GM23248 (cell line): ENCODE measurements around the gene MGMT. TPM values are rescaled to one million over a fixed set of nuclear protein-coding genes. Genes with fewer than 3 reads are reported as not detected.

ENCODE experiments used
- DNase-seq: peaks from one replicate; pipeline ENCODE4 v3.0.0-alpha.2; 2015
- H2AFZ ChIP-seq: fragments of 200-600 bp; sonication (generic); 2 replicates; pipeline ENCODE4 v1.6.1; 2016; ENCODE audit warnings: antibody characterized with exemption
- H3F3A ChIP-seq: fragments of 200-600 bp; sonication (generic); 2 replicates; pipeline ENCODE4 v1.6.1; 2016; ENCODE audit warnings: mild to moderate bottlenecking, antibody characterized with exemption, mixed run types; ENCODE audit not compliant: insufficient read depth
- H3K27ac ChIP-seq: fragments of 200-600 bp; sonication (generic); 2 replicates; pipeline ENCODE4 v1.5.1; 2016; ENCODE audit warnings: mild to moderate bottlenecking
- H3K27me3 ChIP-seq: fragments of 200-600 bp; sonication (generic); replicated peaks from 2 replicates; pipeline ENCODE4 v1.6.1; 2016; ENCODE audit warnings: mild to moderate bottlenecking; ENCODE audit not compliant: insufficient read depth
- H3K36me3 ChIP-seq: fragments of 200-600 bp; sonication (generic); 2 replicates; pipeline ENCODE4 v1.6.1; 2016; ENCODE audit warnings: low read depth, mild to moderate bottlenecking
- H3K4me1 ChIP-seq: fragments of 200-600 bp; sonication (generic); 2 replicates; pipeline ENCODE4 v1.6.1; 2016; ENCODE audit warnings: mild to moderate bottlenecking; ENCODE audit not compliant: insufficient read depth
- H3K4me2 ChIP-seq: fragments of 200-600 bp; sonication (generic); one replicate; pipeline ENCODE4 v1.6.1; 2016; ENCODE audit warnings: mild to moderate bottlenecking; ENCODE audit not compliant: unreplicated experiment
- H3K4me3 ChIP-seq: fragments of 200-600 bp; sonication (generic); 2 replicates; pipeline ENCODE4 v1.5.1; 2016; ENCODE audit warnings: mild to moderate bottlenecking
- H3K79me2 ChIP-seq: fragments of 200-600 bp; sonication (generic); 2 replicates; pipeline ENCODE4 v1.6.1; 2016; ENCODE audit warnings: mild to moderate bottlenecking; ENCODE audit not compliant: insufficient read depth
- H3K9ac ChIP-seq: fragments of 200-600 bp; sonication (generic); 2 replicates; pipeline ENCODE4 v1.6.1; 2016; ENCODE audit warnings: mild to moderate bottlenecking
- H3K9me2 ChIP-seq: fragments of 200-600 bp; sonication (generic); 2 replicates; pipeline ENCODE4 v1.6.1; 2016; ENCODE audit warnings: mixed run types, mild to moderate bottlenecking, moderate library complexity; ENCODE audit not compliant: insufficient read depth
- H3K9me3 ChIP-seq: fragments of 200-600 bp; sonication (generic); one replicate; pipeline ENCODE4 v1.6.1; 2017; ENCODE audit warnings: low read depth
- H4K20me1 ChIP-seq: fragments of 200-600 bp; sonication (generic); 2 replicates; pipeline ENCODE4 v1.6.0; 2016; ENCODE audit not compliant: insufficient read depth
- EZH2 ChIP-seq: fragments of 200-600 bp; sonication (generic); IDR thresholded peaks from 2 replicates; pipeline ENCODE4 v1.6.1; 2018; ENCODE audit warnings: antibody characterized with exemption, mild to moderate bottlenecking; ENCODE audit not compliant: insufficient read depth, poor library complexity, severe bottlenecking
- EZH2phosphoT487 ChIP-seq: fragments of 200-600 bp; sonication (generic); IDR thresholded peaks from 2 replicates; pipeline ENCODE4 v1.6.1; 2018; ENCODE audit warnings: antibody characterized with exemption, moderate library complexity, mild to moderate bottlenecking, low read depth; ENCODE audit not compliant: insufficient read depth
- WGBS, 2 experiments: methylation state at CpG; one replicate each; pipeline ENCODE4 v1.1.6; 2015 to 2017; ENCODE audit warnings: low lambda C conversion rate in 2 of 2, low coverage in 1 of 2; ENCODE audit errors: missing lambda C conversion rate in 2 of 2; 5-methylcytosine and 5-hydroxymethylcytosine counted together
- in situ Hi-C: fragments of 300-500 bp; cut with MboI; formaldehyde crosslinking; loops from 2 replicates; pipeline ENCODE4 v1.15.0; 2020
- polyA plus RNA-seq: library from polyadenylated mRNA; unstranded; fragments of >200 nt; fragmentation: Nextera tagmentation; extraction: Ambion mirVana; gene quantifications from 2 replicates; pipeline ENCODE4 v1.2.1, GENCODE V29; 2016
- total RNA-seq: library from RNA; depleted of rRNA; stranded (reverse); fragments of >200 nt; shearing (Covaris generic); gene quantifications from 2 replicates; pipeline ENCODE4 v1.2.3, GENCODE V29; 2014

MGMT gene
- total and polyA plus RNA-seq, 2 experiments from 2014 or later = 28.5 to 35.1 TPM

DNA sequence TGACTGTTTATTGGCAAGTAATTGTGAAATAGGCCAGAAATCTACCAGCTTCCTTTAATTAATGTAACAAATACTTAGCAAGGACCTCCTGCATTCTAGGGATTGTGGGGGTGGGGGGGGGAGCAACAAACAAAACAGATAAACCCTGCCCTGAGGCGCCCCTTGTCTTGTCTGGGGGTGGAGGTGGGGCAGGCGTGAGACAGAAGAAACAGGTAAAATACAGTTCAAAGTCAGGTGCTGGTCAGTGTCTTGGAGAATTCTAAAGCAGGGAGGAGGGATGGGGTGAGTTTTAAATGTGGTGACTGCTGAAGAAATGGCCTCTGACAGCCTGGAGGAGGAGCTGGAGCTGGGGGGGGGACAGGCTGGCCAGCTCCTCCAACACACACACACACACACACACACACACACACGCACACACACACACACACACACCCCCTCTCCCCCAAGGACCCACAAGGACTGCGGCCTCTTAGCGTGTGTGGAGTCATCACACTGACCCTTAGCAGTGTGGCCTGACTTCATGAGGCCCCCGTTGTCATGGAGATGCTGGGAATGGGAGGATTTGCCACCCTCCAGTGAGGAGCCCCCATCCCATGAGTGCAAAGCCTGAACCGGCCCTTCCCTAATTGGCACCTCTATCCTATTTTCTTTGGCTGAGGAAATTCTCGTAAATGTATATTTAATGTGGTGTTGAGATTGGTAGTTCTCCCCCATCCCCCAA lies 190.4 kb downstream of the MGMT start:
- TF ChIP-seq EZH2phosphoT487 (no peak), EZH2 (no peak)
- WGBS, 2 experiments = 82 to 85% methylated on average over 8 of the region's 8 CpGs

DNA sequence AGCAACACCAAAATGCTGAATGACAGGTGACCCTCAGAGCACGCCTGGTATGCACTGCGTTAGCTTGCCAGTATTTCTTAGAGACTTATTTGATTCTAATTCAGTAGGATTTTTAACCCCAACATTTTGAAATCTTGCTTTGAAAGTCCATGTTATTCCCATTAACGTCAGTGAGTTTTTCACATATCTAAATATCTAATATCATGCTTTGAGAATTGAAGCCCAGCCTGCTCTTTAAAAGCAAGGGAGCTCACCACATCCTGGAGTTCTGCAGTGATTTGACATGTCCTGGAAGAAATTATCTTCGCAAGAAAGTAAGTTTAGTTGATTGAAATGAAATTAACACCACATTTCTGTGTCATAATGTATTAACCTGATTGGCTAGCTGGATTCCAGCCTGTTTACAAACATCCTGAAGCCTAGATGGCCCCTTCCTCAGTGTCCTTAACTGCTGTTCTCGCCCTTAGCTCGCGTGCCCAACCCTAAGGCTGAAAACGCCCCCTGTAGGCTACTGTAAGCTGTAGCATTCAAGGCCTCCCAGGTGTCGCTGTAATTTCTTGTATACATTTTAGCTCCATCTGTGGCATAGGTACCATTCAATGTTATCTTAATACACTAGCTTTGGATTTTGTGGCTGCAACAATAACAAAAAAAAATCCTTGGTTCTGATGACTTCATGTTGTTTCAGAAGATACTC lies 191.5 kb downstream of the MGMT start:
- Histone ChIP-seq H3K9me2 (no peaks in the 10 kb centered on the region), H3F3A (no peaks in the 10 kb centered on the region), H2AFZ (no peak overlapping the region), H3K36me3 (no peaks in the 10 kb centered on the region), H3K27ac (no peak overlapping the region), H4K20me1 (no peaks in the 10 kb centered on the region), H3K4me1 (0 out of 2 replicates have a peak, but pooled peaks cover 3% of the 10 kb centered on the region), H3K9me3 (no peaks in the 10 kb centered on the region), H3K79me2 (no peaks in the 10 kb centered on the region), H3K9ac (no peak overlapping the region), H3K4me2 (no peak overlapping the region), H3K27me3 (no peaks in the 10 kb centered on the region), H3K4me3 (no peak overlapping the region)
- TF ChIP-seq EZH2phosphoT487 (no peak), EZH2 (no peak)
- 78 to 83% methylated on average over 9 of the region's 9 CpGs for WGBS, 2 experiments
- DNase-seq = peak; percentile 24
- in situ Hi-C loops = no loop called here

More for the DNA sequence above, 190.4 kb downstream of the MGMT start:
- no peak overlapping the region for H3K27ac ChIP-seq
- no peak overlapping the region for H3K4me2 ChIP-seq
- H3K4me3 ChIP-seq = no peak overlapping the region
- H3K36me3 ChIP-seq = no peaks in the 10 kb centered on the region
- no peaks in the 10 kb centered on the region for H3K9me3 ChIP-seq
- no peaks in the 10 kb centered on the region for H4K20me1 ChIP-seq
- no peak for DNase-seq
- no peaks in the 10 kb centered on the region for H3K9me2 ChIP-seq
- no peaks in the 10 kb centered on the region for H3F3A ChIP-seq
- H3K27me3 ChIP-seq = no peaks in the 10 kb centered on the region
- H3K4me1 ChIP-seq = 0 out of 2 replicates have a peak, but pooled peaks cover 3% of the 10 kb centered on the region
- no peaks in the 10 kb centered on the region for H3K79me2 ChIP-seq
- in situ Hi-C loops = no loop called here
- H3K9ac ChIP-seq = no peak overlapping the region
- no peak overlapping the region for H2AFZ ChIP-seq

DNA sequence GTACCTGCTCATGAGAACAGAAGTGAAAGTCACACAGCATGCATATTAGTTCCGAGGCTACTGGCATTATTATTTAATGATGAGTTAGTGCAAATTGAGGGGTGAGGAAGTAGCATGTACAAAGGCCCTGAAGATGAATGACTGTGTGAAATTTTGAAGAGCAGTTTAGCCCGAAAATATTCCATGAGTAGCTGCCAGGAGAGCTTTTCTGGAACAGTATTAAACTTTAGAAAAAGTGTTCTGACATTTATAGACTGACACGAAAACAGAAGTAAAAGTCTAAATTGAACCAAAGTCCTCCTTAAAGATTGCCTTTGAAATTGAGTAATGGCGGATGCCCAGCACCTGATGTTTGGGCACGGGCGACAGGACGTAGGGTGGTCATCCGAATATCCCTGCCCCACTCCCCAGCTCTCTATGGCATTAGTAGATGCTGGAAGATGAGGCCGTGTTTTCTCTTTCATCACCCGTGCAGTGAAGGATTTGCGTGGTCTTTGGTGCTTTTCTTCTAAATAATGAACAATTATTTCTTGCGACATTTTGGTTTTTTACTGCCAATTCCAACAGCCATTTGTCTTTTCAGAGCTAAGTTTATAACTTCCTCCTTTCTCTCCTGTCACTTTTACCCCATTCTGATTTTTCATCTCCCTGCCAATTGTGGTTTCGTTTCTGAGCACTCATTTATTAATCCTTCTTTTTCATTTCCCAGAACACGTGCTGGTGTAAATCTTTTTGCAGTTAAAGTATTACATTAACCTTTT lies 192.6 kb downstream of the MGMT start:
- TF ChIP-seq EZH2 = no peak
- TF ChIP-seq EZH2phosphoT487 = no peak
- 13 to 16% methylated on average over 14 of the region's 14 CpGs for WGBS, 2 experiments
- in situ Hi-C loops = no loop called here
- no peaks in the 10 kb centered on the region for H3K36me3 ChIP-seq
- H3K79me2 ChIP-seq = no peaks in the 10 kb centered on the region
- H3K9me3 ChIP-seq = no peaks in the 10 kb centered on the region
- no peak overlapping the region for H3K9ac ChIP-seq
- 0 out of 2 replicates have a peak, but pooled peaks cover 3% of the 10 kb centered on the region for H3K4me1 ChIP-seq
- peak overlapping the region; percentile 24 for H3K4me2 ChIP-seq
- H3K4me3 ChIP-seq = peak overlapping the region; percentile 43
- H2AFZ ChIP-seq = peak overlapping the region; percentile 39
- H4K20me1 ChIP-seq = no peaks in the 10 kb centered on the region
- H3K9me2 ChIP-seq = no peaks in the 10 kb centered on the region
- peak; percentile 5 for DNase-seq
- no peak overlapping the region for H3K27ac ChIP-seq
- no peaks in the 10 kb centered on the region for H3F3A ChIP-seq
- no peaks in the 10 kb centered on the region for H3K27me3 ChIP-seq

DNA sequence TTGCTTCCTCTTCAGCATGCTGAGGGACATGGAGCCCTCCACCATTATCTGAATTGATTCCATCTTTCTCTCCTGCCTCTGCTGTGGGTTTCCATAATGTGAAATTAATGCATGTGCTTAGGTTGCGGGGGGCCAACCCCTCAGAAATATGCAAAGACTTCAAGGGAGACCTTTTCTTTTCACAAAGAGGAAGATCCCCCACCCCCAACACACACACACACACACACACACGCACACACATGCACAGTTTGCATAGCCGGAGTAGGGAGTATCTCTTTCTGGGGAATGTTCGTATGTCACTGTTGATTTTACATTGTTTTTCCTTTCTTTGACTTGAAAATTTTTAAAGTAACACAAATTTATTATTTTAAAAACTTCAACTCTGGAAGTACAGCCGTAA lies 193.5 kb downstream of the MGMT start:
- Histone ChIP-seq H3K9me2 (no peaks in the 10 kb centered on the region), H3K9me3 (no peaks in the 10 kb centered on the region), H3K36me3 (no peaks in the 10 kb centered on the region), H3K79me2 (no peaks in the 10 kb centered on the region), H2AFZ (no peak overlapping the region), H3K4me1 (0 out of 2 replicates have a peak, but pooled peaks cover 3% of the 10 kb centered on the region), H3F3A (no peaks in the 10 kb centered on the region), H3K27me3 (no peaks in the 10 kb centered on the region), H4K20me1 (no peaks in the 10 kb centered on the region), H3K9ac (no peak overlapping the region), H3K27ac (no peak overlapping the region), H3K4me3 (no peak overlapping the region), H3K4me2 (no peak overlapping the region)
- DNase-seq = no peak
- WGBS, 2 experiments = 83 to 90% methylated on average over 5 of the region's 5 CpGs
- TF ChIP-seq EZH2 (no peak), EZH2phosphoT487 (no peak)
- in situ Hi-C loops = no loop called here
